Astrocyte (in vitro differentiated cells and primary cell): ENCODE results near the gene DHRS12.

Experiments
- EZH2 ChIP-seq: IDR thresholded peaks from 2 replicates; pipeline ENCODE4 v1.6.1; 2012; ENCODE audit warnings: mild to moderate bottlenecking, low read length, inconsistent platforms; ENCODE audit not compliant: insufficient read depth
- TF ChIP-seq, protein P1 (sequence below): IDR thresholded peaks from 2 replicates; pipeline ENCODE4 v1.5.1; 2011; ENCODE audit warnings: low read depth, mild to moderate bottlenecking, inconsistent platforms, low read length, moderate library complexity; ENCODE audit not compliant: insufficient read depth

DNA sequence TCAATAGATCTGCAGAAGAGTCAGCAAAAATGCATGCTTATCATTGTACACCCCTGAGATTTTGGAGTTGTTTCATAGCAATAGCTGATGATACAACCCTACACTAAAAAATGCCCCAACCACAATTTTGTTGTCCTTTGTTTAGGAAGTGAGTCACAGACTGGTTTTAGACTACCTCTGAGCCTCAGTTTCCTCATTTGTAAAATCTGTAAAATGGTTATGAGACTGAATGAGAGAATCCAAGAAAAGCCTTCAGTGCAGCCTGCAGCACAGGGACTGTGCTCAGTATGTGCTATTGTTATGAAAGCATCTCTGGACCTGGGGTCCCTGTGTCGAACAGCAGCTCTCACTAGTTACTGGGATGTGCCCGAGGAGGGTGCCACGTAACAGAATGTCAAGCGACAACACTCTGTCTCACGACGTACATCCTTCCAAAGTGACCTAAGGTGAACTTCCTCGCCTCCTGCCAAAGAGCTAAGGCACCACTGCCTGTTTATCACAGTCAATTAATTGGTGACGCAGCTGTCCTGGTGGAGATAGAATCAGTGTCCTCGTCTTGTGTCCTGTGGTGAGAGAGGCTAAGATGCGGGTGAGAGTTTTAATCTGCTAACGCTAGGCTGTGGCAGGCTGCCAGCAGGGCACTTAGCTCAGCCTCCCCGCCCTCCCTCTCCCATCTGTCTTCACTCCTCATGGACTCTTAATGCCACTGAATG is 18.1 kb downstream of the DHRS12 start:
- TF ChIP-seq, protein P1, sequence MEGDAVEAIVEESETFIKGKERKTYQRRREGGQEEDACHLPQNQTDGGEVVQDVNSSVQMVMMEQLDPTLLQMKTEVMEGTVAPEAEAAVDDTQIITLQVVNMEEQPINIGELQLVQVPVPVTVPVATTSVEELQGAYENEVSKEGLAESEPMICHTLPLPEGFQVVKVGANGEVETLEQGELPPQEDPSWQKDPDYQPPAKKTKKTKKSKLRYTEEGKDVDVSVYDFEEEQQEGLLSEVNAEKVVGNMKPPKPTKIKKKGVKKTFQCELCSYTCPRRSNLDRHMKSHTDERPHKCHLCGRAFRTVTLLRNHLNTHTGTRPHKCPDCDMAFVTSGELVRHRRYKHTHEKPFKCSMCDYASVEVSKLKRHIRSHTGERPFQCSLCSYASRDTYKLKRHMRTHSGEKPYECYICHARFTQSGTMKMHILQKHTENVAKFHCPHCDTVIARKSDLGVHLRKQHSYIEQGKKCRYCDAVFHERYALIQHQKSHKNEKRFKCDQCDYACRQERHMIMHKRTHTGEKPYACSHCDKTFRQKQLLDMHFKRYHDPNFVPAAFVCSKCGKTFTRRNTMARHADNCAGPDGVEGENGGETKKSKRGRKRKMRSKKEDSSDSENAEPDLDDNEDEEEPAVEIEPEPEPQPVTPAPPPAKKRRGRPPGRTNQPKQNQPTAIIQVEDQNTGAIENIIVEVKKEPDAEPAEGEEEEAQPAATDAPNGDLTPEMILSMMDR = no peak
- TF ChIP-seq EZH2 = no peak
